ENCODE data around the gene KRTAP4-1.
"Not testable (repeated sequence)": the region's sequence is repeated elsewhere in the genome, so short reads cannot be mapped to it uniquely, and the experiment has no call there.

Gene KRTAP4-1

DNA sequence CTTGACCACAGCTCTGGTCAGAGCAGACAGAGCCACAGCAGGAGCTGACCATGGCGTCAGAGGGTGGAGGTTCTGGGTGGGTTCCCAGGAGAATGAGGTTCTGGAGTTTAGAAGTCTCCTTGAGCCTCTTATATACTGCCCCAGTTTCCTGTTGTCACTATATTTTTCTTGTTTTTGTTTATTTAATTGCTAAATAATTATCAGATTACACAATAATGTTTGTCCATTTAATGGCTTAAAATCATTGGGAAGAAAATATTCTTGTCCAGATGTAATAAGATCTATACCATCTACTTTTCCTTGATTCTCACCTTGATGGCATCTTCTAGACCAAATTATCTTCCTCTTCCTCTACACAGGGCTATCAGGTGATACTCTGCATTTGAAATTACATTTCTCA, 16.6 kb downstream of the KRTAP4-1 start, which contains the start of gene KRTAP4-3:
KRTAP4-3 (minus strand) TSS at position 101 of the 400 bp plus-strand sequence; CDS start at position 52, 49 bp downstream.
- no peak for DNase-seq

DNA sequence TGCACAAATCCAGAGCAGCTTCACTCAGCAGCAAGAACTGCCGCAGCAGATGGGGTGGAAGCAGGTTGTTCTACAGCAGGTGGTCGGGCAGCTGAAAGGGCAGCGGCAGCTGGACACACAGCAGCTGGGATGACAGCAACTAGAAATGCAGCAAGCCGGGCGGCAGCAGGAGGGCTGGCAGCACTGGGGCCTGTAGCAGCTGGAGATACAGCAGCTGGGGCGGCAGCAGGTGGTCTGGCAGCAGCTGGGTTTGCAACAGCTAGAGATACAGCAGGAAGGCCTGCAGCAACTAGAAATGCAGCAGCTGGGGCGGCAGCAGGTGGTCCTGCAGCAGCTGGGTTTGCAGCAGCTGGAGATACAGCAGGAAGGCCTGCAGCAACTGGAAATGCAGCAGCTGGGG, 17.1 kb downstream of the KRTAP4-1 start:
- DNase-seq = no peak

GRCh38 chr17:41163828-41164227, 20.9 kb downstream of the KRTAP4-1 start:
- DNase-seq = no peak

DNA sequence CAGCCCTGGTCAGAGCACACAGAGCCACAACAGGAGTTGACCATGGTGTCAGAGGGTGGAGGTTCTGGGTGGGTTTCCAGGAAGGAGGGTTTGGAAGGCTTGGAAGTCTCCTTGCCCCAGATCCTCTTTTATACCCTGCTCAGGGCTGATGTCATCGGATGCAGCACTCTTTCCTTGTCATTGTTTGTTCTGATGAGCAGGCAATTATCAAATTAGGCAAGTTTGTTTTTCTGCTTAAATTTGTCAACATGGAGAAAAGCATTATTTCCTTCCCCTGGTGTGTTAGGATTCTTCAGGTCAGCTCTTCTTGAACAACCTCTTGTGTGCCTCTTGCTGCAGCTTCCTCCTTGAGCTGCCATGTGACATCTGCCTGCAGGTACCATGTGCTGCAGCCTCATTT, 24.1 kb downstream of the KRTAP4-1 start, which contains the start of gene KRTAP4-4:
KRTAP4-4 (minus strand) TSS at position 101 of the 400 bp plus-strand sequence; CDS start at position 44, 57 bp downstream.
- DNase-seq = no peak

DNA sequence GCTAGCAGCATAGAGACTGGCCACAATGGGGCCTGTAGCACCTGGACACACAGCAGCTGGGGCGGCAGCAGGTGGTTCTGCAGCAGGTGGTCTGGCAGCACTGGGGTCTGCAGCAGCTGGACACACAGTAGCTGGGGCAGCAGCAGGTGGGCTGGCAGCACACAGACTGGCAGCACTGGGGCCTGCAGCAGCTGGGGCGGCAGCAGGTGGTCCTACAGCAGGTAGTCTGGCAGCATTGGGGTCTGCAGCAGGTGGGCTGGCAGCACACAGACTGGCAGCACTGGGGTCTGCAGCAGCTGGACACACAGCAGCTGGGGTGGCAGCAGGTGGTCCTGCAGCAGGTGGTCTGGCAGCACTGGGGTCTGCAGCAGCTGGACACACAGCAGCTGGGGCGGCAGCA, 24.5 kb downstream of the KRTAP4-1 start:
- DNase-seq = not testable (repeated sequence)

GRCh38 chr17:41153856-41154255, 30.9 kb downstream of the KRTAP4-1 start:
- DNase-seq = no peak

DNA sequence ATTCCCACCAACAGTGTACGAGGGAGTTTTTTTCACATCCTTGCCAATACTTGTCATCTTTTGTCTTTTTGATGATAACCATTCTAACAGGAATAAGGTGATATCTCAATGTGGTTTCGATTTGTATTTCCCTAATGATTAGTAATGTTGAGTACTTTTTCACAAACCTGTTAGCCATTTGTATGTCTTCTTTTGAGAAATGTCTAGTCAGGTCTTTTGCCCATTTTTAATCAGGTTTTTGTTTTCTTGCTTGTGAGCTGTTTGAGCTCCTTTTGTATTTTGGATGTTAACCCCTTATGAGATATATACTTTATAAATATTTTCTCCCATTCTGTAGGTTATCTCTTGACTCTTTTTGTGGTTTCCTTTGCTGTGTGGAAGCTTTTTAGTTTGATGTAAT, 33.2 kb downstream of the KRTAP4-1 start:
- no peak for DNase-seq

DNA sequence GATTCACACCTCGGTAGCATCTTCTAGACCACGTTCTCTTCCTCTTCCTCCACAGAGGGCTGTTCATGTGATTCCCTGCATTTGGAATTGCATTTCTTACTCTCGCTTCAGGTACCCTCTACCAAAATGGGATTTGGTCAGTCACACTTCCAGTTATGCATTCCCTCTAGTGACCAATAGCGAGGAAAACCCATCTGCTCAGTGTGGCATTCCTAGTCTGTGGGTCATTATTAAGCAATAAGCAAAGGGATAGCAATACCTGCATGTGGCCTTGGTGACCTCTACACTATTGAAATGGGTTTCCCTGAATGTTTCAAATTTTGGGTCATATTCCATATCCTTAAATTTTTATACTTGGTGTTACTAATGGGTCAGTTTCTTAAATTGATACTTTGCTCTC, 34.7 kb downstream of the KRTAP4-1 start:
- no peak for DNase-seq

- DNase-seq = no peak
Observed at GRCh38 chr17:41149652-41149985, 35.1 kb downstream of the KRTAP4-1 start, which contains the start of gene KRTAP4-5. TSS of gene KRTAP4-5 (minus strand) at chr17:41149825. CDS start at chr17:41149767, 58 bp downstream.

- not testable (repeated sequence) for DNase-seq
Observed at GRCh38 chr17:41148971-41149651, 35.6 kb downstream of the KRTAP4-1 start.

- DNase-seq = no peak
Observed at GRCh38 chr17:41147531-41148204, 37.0 kb downstream of the KRTAP4-1 start.

DNA sequence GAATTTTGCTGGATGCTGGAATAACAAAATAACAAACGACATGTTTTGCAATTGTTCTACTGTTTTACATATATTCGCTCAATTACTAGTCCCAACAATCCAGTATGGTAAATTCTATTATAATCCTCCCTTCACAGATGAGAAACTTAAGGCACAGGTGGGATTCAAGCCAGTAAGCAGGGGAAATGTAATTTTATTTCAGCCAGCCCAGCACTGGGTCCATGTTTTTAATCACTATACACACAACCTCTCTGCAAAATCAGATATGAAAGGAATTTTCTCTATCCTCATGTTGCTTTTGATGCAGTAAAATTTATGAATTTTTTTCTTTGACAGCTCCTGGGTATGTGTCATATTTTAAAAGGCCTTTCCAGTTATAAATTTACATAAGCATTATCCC, 39.5 kb downstream of the KRTAP4-1 start:
- DNase-seq = no peak

DNA sequence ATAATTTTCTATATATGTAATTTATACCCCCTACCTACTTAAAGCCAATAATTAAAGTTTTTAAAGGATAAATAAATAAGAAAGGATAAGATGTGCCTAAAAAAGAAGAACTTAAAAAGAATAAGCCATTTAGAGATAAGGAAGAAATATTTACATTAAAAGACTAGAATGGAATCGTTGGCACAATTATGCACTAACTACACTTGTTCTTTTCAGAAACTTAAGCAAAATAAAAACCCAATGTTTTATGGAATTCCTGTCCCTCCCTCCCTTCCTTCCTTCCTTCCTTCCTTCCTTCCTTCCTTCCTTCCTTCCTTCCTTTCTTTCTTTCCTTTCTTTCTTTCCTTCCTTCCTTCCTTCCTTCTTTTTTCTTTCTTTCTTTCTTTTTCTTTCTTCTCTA, 39.9 kb downstream of the KRTAP4-1 start:
- DNase-seq = no peak

- no peak for DNase-seq
Observed at GRCh38 chr17:41141361-41141760, 43.4 kb downstream of the KRTAP4-1 start.

DNA sequence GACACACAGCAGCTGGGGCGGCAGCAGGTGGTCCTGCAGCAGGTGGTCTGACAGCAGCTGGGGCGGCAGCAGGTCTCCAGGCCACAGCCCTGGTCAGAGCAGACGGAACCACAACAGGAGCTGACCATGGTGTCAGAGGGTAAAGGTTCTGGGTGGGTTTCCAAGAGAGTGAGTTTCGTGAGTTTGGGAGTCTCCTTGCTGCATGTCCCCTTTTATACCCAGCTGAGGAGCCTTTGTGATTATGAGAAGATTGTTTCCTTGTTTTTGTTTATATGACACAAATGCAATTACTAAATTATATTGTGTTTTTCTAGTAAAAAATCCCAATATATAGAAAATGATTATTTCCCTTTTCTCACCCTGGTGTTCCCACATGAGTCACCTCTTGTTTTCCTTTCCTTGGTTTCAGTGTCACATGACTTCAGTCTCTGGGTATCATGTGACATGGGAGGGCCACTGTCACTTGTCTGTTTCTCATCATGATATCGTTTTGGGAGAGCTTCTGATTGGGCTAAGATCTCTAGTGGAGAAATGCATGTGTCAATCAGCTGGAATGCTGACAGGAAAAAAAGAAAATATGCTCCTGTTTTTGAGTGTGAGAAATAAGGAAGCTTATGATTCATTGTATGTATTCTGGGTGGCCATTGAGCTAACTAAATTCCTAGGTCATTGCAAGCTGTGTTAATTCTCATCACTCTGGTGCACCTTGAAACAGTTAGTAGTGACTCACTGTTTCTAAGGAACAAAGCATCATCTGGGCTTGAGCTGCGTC, 44.2 kb downstream of the KRTAP4-1 start, which contains the start of gene KRTAP4-6:
KRTAP4-6 (minus strand) TSS at position 185 of the 772 bp plus-strand sequence; CDS start at position 128, 57 bp downstream.
- no peak for DNase-seq

DNA sequence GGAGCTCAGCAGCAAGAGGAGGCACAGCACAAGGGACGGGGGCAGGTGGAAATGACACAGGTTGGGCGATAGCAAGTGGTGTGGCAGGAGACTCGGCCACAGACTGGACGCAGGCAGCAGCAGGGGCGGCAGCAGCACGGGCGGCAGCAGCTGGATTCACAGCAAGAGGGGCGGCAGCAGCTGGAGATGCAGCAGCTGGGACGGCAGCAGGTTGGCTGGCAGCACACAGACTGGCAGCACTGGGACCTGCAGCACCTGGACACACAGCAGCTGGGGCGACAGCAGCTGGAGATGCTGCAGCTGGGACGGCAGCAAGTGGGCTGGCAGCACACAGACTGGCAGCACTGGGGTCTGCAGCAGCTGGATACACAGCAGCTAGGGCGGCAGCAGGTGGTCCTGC, 44.8 kb downstream of the KRTAP4-1 start:
- DNase-seq = not testable (repeated sequence)

Data from NCI-H2171 treated with DMSO at 0.1 percent for 48 hours (cell line).